Measurements from ENCODE around the gene KRR1. TPM values are rescaled to one million over a fixed set of nuclear protein-coding genes. Genes with fewer than 3 reads are reported as not detected.

Gene KRR1
- total RNA-seq, 1 donor from 2014 or later = 21.4 TPM

DNA sequence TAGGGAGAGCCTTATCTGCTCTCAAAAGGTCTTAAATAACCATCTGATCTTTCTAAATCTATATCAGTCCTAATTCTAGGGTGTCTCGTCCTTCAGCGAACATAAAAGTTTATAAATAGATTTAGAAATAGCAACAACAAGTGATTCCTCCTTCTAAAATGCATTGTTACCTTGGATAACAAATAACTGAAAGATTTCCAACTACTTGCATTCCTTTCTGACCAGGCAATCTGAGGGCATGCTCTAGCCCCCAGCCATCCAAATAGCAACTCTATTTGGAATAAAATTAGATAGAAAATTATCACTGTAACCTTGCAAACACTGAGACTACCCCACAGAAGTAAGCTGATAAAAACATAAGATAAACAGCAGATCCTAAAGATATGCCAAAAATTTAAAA is 21.8 kb upstream of the KRR1 start:
- DNase-seq (ENCODE audit: extremely low spot score in 2 of 2) = no peak
- Histone ChIP-seq H3K36me3 (no peaks in the 10 kb centered on the region), H3K9me3 (no peaks in the 10 kb centered on the region), H3K4me3 (no peak overlapping the region), H3K27me3 (no peaks in the 10 kb centered on the region), H3K4me1 (no peaks in the 10 kb centered on the region), H3K27ac (no peak overlapping the region)
- TF ChIP-seq POLR2AphosphoS5 (IDR thresholded peaks at IDR 0.05; ENCODE audit: insufficient read depth in 1 of 2, low read depth in 1 of 2) (no peak), POLR2A (IDR thresholded peaks at IDR 0.05) (no peak)
- TF ChIP-seq, protein P1, sequence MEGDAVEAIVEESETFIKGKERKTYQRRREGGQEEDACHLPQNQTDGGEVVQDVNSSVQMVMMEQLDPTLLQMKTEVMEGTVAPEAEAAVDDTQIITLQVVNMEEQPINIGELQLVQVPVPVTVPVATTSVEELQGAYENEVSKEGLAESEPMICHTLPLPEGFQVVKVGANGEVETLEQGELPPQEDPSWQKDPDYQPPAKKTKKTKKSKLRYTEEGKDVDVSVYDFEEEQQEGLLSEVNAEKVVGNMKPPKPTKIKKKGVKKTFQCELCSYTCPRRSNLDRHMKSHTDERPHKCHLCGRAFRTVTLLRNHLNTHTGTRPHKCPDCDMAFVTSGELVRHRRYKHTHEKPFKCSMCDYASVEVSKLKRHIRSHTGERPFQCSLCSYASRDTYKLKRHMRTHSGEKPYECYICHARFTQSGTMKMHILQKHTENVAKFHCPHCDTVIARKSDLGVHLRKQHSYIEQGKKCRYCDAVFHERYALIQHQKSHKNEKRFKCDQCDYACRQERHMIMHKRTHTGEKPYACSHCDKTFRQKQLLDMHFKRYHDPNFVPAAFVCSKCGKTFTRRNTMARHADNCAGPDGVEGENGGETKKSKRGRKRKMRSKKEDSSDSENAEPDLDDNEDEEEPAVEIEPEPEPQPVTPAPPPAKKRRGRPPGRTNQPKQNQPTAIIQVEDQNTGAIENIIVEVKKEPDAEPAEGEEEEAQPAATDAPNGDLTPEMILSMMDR (IDR thresholded peaks at IDR 0.05) = no peak
- intact Hi-C loops (cut with DNase I) = no loop called here

DNA sequence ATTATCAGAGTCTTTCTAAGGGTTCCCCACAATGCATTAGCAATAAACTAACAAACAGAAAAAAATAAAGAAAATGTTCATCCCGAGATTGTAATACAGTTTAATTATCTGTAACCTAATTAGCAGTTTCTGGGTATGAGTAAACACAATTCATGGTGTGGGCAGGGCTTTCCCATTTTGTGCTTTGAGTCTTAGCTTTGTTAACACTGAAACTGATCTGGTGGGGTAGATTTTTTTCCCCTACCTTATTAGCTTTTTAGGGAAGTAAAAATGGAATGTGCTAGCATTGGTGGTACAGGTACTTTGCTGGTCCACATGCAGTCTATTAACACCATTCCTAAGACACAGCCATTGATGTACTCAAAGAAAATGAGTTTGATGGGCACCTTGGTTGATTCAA is 18.4 kb upstream of the KRR1 start:
- Histone ChIP-seq H3K27ac (no peak overlapping the region), H3K4me3 (no peak overlapping the region), H3K4me1 (no peaks in the 10 kb centered on the region), H3K27me3 (no peaks in the 10 kb centered on the region), H3K36me3 (no peaks in the 10 kb centered on the region), H3K9me3 (no peaks in the 10 kb centered on the region)
- TF ChIP-seq POLR2A (IDR thresholded peaks at IDR 0.05) = no peak
- no peak for TF ChIP-seq POLR2AphosphoS5 (IDR thresholded peaks at IDR 0.05; ENCODE audit: insufficient read depth in 1 of 2, low read depth in 1 of 2)
- TF ChIP-seq, protein P1 (IDR thresholded peaks at IDR 0.05) = no peak
- no peak for DNase-seq (ENCODE audit: extremely low spot score in 2 of 2)
- intact Hi-C loops (cut with DNase I) = loop anchor here (5.0 kb wide), 1 partner anchor 507 kb away; no protein-coding TSS in a partner anchor

DNA sequence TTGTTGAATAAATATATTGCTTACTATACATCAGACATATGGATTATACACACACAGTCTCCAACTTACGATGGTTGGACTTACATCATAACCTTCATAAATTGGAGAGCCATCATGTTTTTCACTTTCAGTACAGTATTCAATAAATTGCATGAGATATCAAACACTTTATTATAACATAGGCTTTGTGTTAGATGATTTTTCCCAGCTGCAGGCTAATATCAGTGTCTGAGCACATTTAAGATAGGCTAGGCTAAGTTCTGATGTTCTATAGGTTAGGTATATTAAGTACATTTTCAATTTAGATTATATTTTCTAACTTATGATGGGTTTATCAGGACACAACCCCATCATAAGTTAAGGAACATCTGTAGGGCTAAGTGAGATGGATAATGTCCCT is 17.9 kb upstream of the KRR1 start:
- H3K36me3 ChIP-seq = no peaks in the 10 kb centered on the region
- no peaks in the 10 kb centered on the region for H3K27me3 ChIP-seq
- H3K27ac ChIP-seq = no peak overlapping the region
- TF ChIP-seq POLR2A (IDR thresholded peaks at IDR 0.05) = no peak
- TF ChIP-seq, protein P1 (IDR thresholded peaks at IDR 0.05) = no peak
- no peak for TF ChIP-seq POLR2AphosphoS5 (IDR thresholded peaks at IDR 0.05; ENCODE audit: insufficient read depth in 1 of 2, low read depth in 1 of 2)
- DNase-seq (ENCODE audit: extremely low spot score in 2 of 2) = no peak
- intact Hi-C loops (cut with DNase I) = loop anchor here (5.0 kb wide), 1 partner anchor 508 kb away; no protein-coding TSS in a partner anchor
- H3K9me3 ChIP-seq = no peaks in the 10 kb centered on the region
- H3K4me1 ChIP-seq = no peaks in the 10 kb centered on the region
- no peak overlapping the region for H3K4me3 ChIP-seq

DNA sequence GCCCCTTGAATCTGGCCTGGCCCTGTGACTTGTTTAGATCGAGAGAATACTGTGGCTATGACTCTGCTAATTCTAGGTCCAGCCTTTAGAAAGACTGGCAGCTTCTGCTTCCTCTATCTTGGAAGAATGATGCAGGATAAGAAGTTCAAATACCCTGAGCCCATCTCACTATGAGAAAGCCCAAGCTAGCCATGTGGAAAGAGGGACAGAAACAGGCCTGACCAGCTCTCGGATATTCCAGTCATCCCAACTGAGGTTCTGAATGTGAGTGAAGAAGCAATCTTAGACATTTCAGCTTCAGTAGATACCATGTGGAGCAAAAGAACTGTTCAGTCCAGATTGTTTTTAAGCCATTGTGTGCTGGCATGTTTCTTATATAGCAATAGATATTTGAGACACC is 17.3 kb upstream of the KRR1 start:
- Histone ChIP-seq H3K27me3 (no peaks in the 10 kb centered on the region), H3K4me1 (no peaks in the 10 kb centered on the region), H3K36me3 (no peaks in the 10 kb centered on the region), H3K27ac (no peak overlapping the region), H3K4me3 (no peak overlapping the region), H3K9me3 (no peaks in the 10 kb centered on the region)
- intact Hi-C loops (cut with DNase I) = loop anchor here (5.0 kb wide), 1 partner anchor 509 kb away; no protein-coding TSS in a partner anchor
- no peak for DNase-seq (ENCODE audit: extremely low spot score in 2 of 2)
- TF ChIP-seq POLR2AphosphoS5 (IDR thresholded peaks at IDR 0.05; ENCODE audit: insufficient read depth in 1 of 2, low read depth in 1 of 2) (no peak), POLR2A (IDR thresholded peaks at IDR 0.05) (no peak)
- TF ChIP-seq, protein P1 (IDR thresholded peaks at IDR 0.05) = no peak

DNA sequence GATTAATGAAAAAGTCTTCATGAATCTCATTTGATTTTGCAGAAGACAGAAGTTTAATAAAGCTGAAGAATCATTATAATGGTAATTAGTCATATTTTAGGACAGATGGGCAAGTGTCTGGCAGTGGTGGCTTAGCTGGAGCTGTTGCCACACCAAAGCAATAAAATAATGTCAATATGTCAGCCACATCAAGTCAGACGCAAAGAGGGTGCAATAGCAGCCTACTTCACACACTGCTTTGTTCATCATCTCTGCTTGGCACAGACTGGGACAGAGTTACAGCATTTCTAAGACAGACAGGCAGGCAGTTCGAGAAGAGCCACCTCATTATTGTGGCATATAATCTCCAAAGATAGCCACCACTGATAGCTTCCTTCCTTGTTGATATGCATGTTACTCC is 16.9 kb upstream of the KRR1 start:
- no peak for DNase-seq (ENCODE audit: extremely low spot score in 2 of 2)
- no peaks in the 10 kb centered on the region for H3K27me3 ChIP-seq
- no peak overlapping the region for H3K4me3 ChIP-seq
- H3K27ac ChIP-seq = no peak overlapping the region
- TF ChIP-seq POLR2A (IDR thresholded peaks at IDR 0.05) (no peak), POLR2AphosphoS5 (IDR thresholded peaks at IDR 0.05; ENCODE audit: insufficient read depth in 1 of 2, low read depth in 1 of 2) (no peak)
- TF ChIP-seq, protein P1 (IDR thresholded peaks at IDR 0.05) = no peak
- H3K4me1 ChIP-seq = no peaks in the 10 kb centered on the region
- no peaks in the 10 kb centered on the region for H3K36me3 ChIP-seq
- intact Hi-C loops (cut with DNase I) = loop anchor here (5.0 kb wide), 1 partner anchor 509 kb away; no protein-coding TSS in a partner anchor
- H3K9me3 ChIP-seq = no peaks in the 10 kb centered on the region
